ENCODE measurements around the gene CCDC188. TPM values are rescaled to one million over a fixed set of nuclear protein-coding genes. Genes with fewer than 3 reads are reported as not detected.

Gene CCDC188
- total RNA-seq, 2 experiments from 2014 or later: not detected

DNA sequence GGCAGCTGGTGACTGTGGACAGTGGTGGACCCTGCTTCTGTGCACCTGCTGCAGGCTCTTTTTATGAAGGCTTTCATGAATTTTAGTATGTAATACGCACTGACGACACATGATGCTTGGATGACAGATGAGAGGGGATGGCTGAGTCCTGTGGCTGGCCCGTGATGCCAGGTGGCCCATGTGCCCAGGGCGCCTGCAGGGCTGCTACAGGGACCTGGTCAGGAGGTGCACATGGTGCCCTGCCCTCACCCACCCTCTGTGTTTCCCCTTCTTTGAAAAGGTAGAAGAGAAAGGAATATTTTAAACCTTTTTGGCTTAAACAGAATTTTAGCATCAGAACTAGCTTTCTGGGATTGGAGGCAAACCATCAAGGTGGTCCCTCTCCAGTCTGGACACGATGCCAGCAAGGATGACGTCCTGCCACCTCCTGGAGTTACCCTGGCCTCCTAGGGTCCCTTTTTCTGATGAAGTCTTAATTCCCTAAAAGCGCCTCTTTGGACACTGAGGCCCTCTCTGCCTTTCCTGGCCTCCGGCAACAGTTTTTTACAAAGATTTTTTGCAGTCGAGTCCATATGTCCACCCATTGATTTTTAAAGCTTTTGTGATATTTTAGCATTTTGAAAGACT lies 40.4 kb downstream of the CCDC188 start:
- Histone ChIP-seq H3K36me3 (ENCODE audit: insufficient read depth, low read length) (peaks cover 99% of the 10 kb centered on the region), H2AFZ (ENCODE audit: low read length) (no peak overlapping the region), H4K20me1 (ENCODE audit: insufficient read depth, low read length) (no peaks in the 10 kb centered on the region), H3K4me2 (ENCODE audit: low read length) (no peak overlapping the region), H3K27ac (ENCODE audit: low read depth, low read length, poor library complexity, severe bottlenecking) (peak overlapping the region; percentile 84), H3K79me2 (ENCODE audit: insufficient read depth, low read depth, low read length) (peaks cover 6% of the 10 kb centered on the region; the same call in 1 of the 2 replicates), H3K9me3 (ENCODE audit: low read length) (no peaks in the 10 kb centered on the region), H3K9me2 (ENCODE audit: insufficient read depth, low read length) (no peaks in the 10 kb centered on the region), H3K4me1 (ENCODE audit: insufficient read depth, low read length, poor library complexity, severe bottlenecking) (peaks cover 28% of the 10 kb centered on the region), H3K4me3 (ENCODE audit: low read depth, low read length, poor library complexity, severe bottlenecking) (no peak overlapping the region)
- no peak for DNase-seq (ENCODE audit: low spot score)
- TF ChIP-seq EZH2phosphoT487 (IDR thresholded peaks at IDR 0.05; ENCODE audit: borderline replicate concordance, low read depth, low read length): no peak
- TF ChIP-seq, protein P1, sequence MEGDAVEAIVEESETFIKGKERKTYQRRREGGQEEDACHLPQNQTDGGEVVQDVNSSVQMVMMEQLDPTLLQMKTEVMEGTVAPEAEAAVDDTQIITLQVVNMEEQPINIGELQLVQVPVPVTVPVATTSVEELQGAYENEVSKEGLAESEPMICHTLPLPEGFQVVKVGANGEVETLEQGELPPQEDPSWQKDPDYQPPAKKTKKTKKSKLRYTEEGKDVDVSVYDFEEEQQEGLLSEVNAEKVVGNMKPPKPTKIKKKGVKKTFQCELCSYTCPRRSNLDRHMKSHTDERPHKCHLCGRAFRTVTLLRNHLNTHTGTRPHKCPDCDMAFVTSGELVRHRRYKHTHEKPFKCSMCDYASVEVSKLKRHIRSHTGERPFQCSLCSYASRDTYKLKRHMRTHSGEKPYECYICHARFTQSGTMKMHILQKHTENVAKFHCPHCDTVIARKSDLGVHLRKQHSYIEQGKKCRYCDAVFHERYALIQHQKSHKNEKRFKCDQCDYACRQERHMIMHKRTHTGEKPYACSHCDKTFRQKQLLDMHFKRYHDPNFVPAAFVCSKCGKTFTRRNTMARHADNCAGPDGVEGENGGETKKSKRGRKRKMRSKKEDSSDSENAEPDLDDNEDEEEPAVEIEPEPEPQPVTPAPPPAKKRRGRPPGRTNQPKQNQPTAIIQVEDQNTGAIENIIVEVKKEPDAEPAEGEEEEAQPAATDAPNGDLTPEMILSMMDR (conservative IDR thresholded peaks at IDR 0.05; ENCODE audit: low read length): no peak
- intact Hi-C loops (cut with micrococcal nuclease; ENCODE audit: unreplicated experiment): no loop called here
- CTCF ChIA-PET (ENCODE audit: unreplicated experiment): no interaction called here
- TSS peak; percentile 81 for BruUV-seq (replicated peaks)
- POLR2A ChIA-PET: interaction anchor here (0.6 kb wide), 1 partner anchor 168 kb away, joined by 3 read pairs; no protein-coding TSS in a partner anchor

DNA sequence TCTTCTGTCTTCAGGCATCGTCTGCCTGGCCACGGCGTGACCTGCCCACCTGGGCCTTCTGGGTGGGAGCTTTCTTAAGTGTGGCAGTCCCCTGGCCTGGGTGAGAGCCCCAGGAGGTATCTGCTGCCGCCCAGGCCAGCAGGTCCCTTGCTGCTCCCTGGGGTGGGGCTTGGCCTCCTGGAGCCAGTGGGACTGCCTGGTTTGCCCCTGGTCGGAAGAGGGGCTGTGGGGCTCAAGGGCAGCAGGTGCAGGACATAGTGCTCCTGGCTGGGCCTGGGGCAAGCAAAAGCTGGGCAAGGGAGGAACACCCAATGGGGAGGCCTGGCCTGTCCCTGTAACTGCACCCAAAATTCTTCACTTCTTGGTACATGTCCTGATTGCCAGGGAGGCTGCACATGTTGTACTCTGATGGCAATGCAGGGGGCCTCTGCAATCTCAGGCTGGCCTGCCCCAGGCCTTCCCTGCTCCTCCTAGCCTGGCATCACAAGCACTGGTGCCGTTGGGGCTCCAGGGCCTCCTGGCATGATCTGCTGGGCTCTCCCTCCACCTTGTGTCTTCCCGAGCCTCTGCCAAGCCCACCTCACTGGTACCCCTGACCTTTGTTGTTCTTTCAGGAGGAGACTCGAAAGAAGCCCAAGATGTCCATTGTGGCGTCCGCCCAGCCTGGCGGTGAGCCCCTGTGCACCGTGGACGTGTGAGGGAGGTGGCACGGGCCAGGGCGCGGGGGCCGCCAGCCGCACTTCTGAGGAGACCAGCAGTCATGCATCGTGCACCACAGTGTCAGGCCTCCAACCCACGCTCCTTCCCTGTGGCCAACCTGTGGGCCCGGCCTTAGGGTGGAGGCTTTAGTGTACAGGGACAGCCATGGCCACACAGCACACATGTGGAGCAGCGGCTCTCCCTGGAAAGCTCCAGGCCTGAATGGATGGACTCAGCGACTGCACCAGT lies 41.2 kb downstream of the CCDC188 start:
- H3K36me3 ChIP-seq (ENCODE audit: insufficient read depth, low read length): peaks cover 99% of the 10 kb centered on the region
- intact Hi-C loops (cut with micrococcal nuclease; ENCODE audit: unreplicated experiment): no loop called here
- ChIA-PET POLR2A (no interaction called here), CTCF (ENCODE audit: unreplicated experiment) (no interaction called here)
- no peaks in the 10 kb centered on the region for H3K79me2 ChIP-seq (ENCODE audit: insufficient read depth, low read depth, low read length)
- H3K27ac ChIP-seq (ENCODE audit: low read depth, low read length, poor library complexity, severe bottlenecking): no peak overlapping the region
- TF ChIP-seq EZH2phosphoT487 (IDR thresholded peaks at IDR 0.05; ENCODE audit: borderline replicate concordance, low read depth, low read length): no peak
- TF ChIP-seq, protein P1 (conservative IDR thresholded peaks at IDR 0.05; ENCODE audit: low read length): no peak
- no peak for DNase-seq (ENCODE audit: low spot score)
- no peak overlapping the region for H2AFZ ChIP-seq (ENCODE audit: low read length)
- H4K20me1 ChIP-seq (ENCODE audit: insufficient read depth, low read length): no peaks in the 10 kb centered on the region
- H3K4me1 ChIP-seq (ENCODE audit: insufficient read depth, low read length, poor library complexity, severe bottlenecking): peaks cover 24% of the 10 kb centered on the region
- BruUV-seq (replicated peaks): no TSS peak
- H3K4me2 ChIP-seq (ENCODE audit: low read length): no peak overlapping the region
- H3K9me3 ChIP-seq (ENCODE audit: low read length): no peaks in the 10 kb centered on the region
- H3K9me2 ChIP-seq (ENCODE audit: insufficient read depth, low read length): no peaks in the 10 kb centered on the region
- H3K4me3 ChIP-seq (ENCODE audit: low read depth, low read length, poor library complexity, severe bottlenecking): no peak overlapping the region

Measured in OCI-LY7 (cell line).